ENCODE measurements around the gene C6orf120. TPM values are rescaled to one million over a fixed set of nuclear protein-coding genes. Genes with fewer than 3 reads are reported as not detected.
A peak's percentile ranks its signal among the peaks of the same experiment; 100 is the strongest.

C6orf120 gene
- 34.9 TPM for polyA plus RNA-seq (2012; ENCODE audit: insufficient read depth, insufficient read length, low read depth)

DNA sequence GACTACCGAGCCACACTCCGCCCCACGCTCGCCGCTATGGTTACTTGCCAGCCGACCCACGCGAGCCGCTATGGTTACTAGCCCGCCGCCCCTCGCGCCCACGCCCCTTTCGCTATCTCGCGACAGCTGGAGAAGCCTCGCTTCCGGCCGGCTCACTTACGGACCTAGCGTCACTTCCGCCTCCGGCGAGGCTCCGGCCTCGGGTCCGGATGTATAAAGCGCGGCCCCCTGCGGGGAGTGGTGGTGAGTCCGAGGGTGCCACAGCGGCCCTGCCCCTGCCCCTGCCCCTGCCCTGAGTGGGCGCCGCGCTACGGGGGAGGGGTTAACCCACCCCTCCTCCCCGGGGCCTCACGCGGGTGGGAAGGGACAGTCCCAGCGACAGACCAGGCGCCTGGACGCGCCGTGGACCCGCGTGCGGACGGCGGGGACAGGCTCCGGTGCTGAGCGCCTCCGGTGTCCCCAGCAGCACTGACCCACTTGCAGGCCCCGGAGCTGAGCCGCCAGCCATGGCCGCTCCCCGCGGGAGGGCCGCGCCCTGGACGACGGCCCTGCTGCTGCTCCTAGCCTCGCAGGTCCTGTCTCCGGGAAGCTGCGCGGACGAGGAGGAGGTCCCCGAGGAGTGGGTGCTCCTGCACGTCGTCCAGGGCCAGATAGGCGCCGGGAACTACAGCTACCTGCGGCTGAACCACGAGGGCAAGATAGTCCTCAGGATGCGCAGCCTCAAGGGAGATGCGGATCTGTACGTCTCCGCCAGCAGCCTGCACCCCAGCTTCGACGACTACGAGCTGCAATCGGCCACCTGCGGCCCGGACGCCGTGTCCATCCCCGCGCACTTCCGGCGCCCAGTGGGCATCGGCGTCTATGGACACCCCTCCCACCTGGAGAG is at the start of gene C6orf120, which contains the start of gene WDR27:
TSS of gene C6orf120 (plus strand) at position 173 of the 886 bp plus-strand sequence. CDS start at position 507, 334 bp downstream.
TSS of gene WDR27 (minus strand) at position 76 of the 886 bp plus-strand sequence. CDS start 13,024 bp downstream, outside the sequence.
- H3K4me1 ChIP-seq, result peaks cover 4% of the 10 kb centered on the region; the same call in 1 of the 2 replicates
- peak within 1 kb of the TSS; percentile 94 for H3K4me3 ChIP-seq (ENCODE audit: low read depth, low read length)
- H3K27me3 ChIP-seq, result no peaks in the 10 kb centered on the region
- peaks cover 17% of the 10 kb centered on the region for H3K36me3 ChIP-seq
- H3K9me3 ChIP-seq, result no peaks in the 10 kb centered on the region
- TF ChIP-seq, protein P1, sequence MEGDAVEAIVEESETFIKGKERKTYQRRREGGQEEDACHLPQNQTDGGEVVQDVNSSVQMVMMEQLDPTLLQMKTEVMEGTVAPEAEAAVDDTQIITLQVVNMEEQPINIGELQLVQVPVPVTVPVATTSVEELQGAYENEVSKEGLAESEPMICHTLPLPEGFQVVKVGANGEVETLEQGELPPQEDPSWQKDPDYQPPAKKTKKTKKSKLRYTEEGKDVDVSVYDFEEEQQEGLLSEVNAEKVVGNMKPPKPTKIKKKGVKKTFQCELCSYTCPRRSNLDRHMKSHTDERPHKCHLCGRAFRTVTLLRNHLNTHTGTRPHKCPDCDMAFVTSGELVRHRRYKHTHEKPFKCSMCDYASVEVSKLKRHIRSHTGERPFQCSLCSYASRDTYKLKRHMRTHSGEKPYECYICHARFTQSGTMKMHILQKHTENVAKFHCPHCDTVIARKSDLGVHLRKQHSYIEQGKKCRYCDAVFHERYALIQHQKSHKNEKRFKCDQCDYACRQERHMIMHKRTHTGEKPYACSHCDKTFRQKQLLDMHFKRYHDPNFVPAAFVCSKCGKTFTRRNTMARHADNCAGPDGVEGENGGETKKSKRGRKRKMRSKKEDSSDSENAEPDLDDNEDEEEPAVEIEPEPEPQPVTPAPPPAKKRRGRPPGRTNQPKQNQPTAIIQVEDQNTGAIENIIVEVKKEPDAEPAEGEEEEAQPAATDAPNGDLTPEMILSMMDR (IDR thresholded peaks at IDR 0.05; ENCODE audit: low read depth, low read length), result no peak
- DNase-seq, result peak; percentile 98

DNA sequence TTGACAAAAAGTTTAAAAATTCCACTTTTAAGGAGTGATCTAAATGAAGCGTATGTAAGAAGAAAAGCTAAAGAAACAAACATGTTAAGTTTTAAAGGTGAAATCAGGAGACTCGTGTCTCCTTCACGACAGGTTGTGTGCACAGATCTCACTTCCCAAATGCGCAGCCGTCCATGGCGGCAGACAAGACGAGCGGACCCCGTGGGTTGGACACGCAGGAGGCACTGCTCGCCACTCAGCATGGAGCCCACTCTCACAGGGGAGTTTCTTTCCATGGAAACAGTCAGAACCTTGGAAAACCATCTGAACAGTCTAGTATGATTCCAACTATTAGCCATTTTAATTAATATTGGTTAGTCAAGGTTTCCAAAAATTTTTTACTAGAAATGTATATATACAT is 49.0 kb upstream of the C6orf120 start:
- TF ChIP-seq, protein P1 (IDR thresholded peaks at IDR 0.05; ENCODE audit: low read depth, low read length), result no peak
- Histone ChIP-seq H3K4me1 (no peaks in the 10 kb centered on the region), H3K27me3 (no peaks in the 10 kb centered on the region), H3K4me3 (ENCODE audit: low read depth, low read length) (no peak overlapping the region), H3K9me3 (no peaks in the 10 kb centered on the region), H3K36me3 (no peaks in the 10 kb centered on the region; the same call in 1 of the 2 replicates)
- no peak for DNase-seq

DNA sequence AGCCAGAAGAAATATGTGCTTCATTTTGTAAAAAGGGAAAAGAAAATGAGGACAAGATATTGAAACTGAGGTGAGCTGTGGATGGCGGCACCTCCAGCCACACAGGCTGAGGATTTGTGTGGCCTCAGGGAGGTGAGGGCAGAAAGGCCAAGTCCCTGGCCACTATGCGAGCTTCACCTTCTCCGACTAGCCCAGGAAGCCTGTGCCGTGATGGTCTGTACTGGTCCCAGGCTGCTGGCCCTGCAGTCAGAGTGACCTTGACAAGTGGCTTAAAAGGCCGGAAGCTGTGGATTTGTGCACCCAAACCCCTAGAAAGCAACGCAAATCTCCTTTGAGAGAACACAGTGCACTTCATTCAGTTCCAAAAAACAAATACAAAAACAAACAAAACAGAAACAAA is 48.2 kb upstream of the C6orf120 start:
- Histone ChIP-seq H3K4me3 (ENCODE audit: low read depth, low read length) (no peak overlapping the region), H3K27me3 (no peaks in the 10 kb centered on the region), H3K9me3 (no peaks in the 10 kb centered on the region), H3K36me3 (no peaks in the 10 kb centered on the region; the same call in 1 of the 2 replicates), H3K4me1 (no peaks in the 10 kb centered on the region)
- no peak for DNase-seq
- TF ChIP-seq, protein P1 (IDR thresholded peaks at IDR 0.05; ENCODE audit: low read depth, low read length), result no peak

DNA sequence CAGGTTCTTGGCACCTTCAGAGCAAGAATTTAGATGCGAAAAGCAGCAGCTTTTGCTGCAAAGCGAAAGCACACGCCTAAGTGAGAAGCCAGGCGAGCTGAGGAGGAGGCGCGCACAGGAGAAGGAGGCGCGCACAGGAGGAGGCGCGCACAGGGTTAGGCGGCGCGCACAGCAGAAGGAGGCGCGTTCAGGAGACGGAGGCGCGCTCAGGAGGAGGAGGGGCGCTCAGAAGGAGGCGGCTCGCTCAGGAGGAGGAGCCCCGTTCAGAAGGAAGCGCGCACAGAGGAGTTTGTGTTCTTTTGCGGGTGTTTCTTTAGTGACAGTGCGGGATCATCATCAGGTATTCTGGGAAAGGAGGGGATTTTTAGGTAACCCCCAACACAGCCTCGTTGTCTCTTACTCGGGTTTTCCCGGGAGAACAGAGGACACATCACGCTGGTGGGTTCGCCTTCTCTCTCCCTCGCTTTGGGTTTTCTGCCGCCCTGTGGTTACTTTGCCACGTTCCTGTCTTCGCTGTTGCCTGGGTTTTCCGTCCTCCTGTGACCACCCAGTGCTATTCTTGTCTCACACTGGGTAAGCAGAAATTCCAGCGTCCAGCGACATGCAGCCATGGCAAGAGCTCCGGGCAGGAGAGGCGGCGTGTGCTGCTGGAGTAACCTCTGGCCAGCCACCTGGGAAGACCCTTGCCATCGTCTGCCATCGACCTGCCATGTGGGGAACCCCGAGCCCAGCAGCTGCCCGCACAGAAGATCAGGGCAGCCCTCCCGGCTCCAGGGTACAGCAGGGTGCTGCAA is 47.1 kb upstream of the C6orf120 start:
- Histone ChIP-seq H3K4me1 (no peaks in the 10 kb centered on the region), H3K4me3 (ENCODE audit: low read depth, low read length) (peak overlapping the region; percentile 61), H3K27me3 (no peaks in the 10 kb centered on the region), H3K36me3 (peaks cover 6% of the 10 kb centered on the region), H3K9me3 (no peaks in the 10 kb centered on the region)
- TF ChIP-seq, protein P1 (IDR thresholded peaks at IDR 0.05; ENCODE audit: low read depth, low read length), result peak; percentile 27; the same call in 1 of the 2 replicates
- peak; percentile 38 for DNase-seq

DNA sequence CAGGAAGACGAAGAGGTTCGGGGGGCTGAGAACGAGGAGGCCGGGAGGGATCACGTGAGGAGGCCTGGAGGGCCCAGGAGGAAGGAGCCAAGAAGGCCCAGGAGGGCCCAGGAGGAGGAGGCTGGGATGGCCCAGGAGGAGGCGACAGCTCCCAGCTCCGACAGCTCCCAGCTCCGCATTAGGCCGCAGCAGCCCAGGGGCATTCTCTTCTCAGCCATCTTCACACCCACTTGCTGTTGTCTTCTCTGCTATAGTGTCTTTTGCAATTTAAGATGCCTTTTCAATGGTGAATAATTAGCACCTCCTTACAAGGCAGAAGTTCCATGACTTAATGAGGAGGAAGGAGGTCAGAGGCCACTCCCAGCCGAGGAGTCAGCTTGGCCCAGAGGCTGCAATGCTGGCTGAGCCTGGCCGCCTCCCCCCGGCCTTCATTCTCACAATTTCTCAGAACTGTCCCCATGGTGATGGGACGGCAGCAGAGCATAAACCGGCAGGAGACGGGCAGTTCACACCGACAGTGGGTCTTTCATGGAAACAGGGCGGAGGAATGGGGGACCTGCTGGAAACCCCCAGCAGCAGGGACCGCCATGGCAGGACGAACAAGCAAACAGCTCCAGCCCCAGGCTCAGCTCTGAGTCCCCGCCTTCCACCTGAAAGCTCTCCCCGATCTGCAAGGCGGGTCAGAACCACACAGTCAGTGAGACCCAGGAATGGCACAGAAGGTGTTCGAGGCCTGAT is 45.2 kb upstream of the C6orf120 start:
- TF ChIP-seq, protein P1 (IDR thresholded peaks at IDR 0.05; ENCODE audit: low read depth, low read length), result no peak
- H3K36me3 ChIP-seq, result peaks cover 6% of the 10 kb centered on the region
- no peaks in the 10 kb centered on the region for H3K4me1 ChIP-seq
- no peaks in the 10 kb centered on the region for H3K27me3 ChIP-seq
- no peaks in the 10 kb centered on the region for H3K9me3 ChIP-seq
- H3K4me3 ChIP-seq (ENCODE audit: low read depth, low read length), result no peak overlapping the region
- no peak for DNase-seq
